Hepatocyte (in vitro differentiated cells): ENCODE results near the gene SH3PXD2B. TPM values are rescaled to one million over a fixed set of nuclear protein-coding genes. Genes with fewer than 3 reads are reported as not detected.
A peak's percentile ranks its signal among the peaks of the same experiment; 100 is the strongest.

Experiments
- DNase-seq: peaks from one replicate; pipeline ENCODE4 v3.0.0-alpha.2; 2016; ENCODE audit warnings: low spot score
- H2AFZ ChIP-seq: fragments of 200-600 bp; sonication (generic); 2 replicates; pipeline ENCODE4 v1.6.0; 2016; ENCODE audit warnings: antibody characterized with exemption, mild to moderate bottlenecking
- H3K27ac ChIP-seq: fragments of 200-600 bp; sonication (generic); 2 replicates; pipeline ENCODE4 v1.5.1; 2016; ENCODE audit warnings: mild to moderate bottlenecking
- H3K27me3 ChIP-seq: fragments of 200-600 bp; sonication (generic); 2 replicates; pipeline ENCODE4 v1.6.1; 2016
- H3K36me3 ChIP-seq: fragments of 200-600 bp; sonication (generic); replicated peaks from 2 replicates; pipeline ENCODE4 v1.5.1; 2016; ENCODE audit warnings: low read depth; ENCODE audit not compliant: insufficient read depth
- H3K4me1 ChIP-seq: fragments of 200-600 bp; sonication (generic); 2 replicates; pipeline ENCODE4 v1.5.1; 2016; ENCODE audit warnings: mild to moderate bottlenecking, moderate library complexity; ENCODE audit not compliant: insufficient read depth
- H3K4me2 ChIP-seq: fragments of 200-600 bp; sonication (generic); 2 replicates; pipeline ENCODE4 v1.6.0; 2016
- H3K4me3 ChIP-seq: fragments of 200-600 bp; sonication (generic); 2 replicates; pipeline ENCODE4 v1.5.1; 2016; ENCODE audit warnings: mild to moderate bottlenecking
- H3K79me2 ChIP-seq: fragments of 200-600 bp; sonication (generic); 2 replicates; pipeline ENCODE4 v1.6.0; 2017; ENCODE audit warnings: mild to moderate bottlenecking
- H3K9me2 ChIP-seq: fragments of 200-600 bp; sonication (generic); replicated peaks from 2 replicates; pipeline ENCODE4 v1.6.0; 2017; ENCODE audit warnings: mild to moderate bottlenecking; ENCODE audit not compliant: insufficient read depth
- H3K9me3 ChIP-seq: fragments of 200-600 bp; sonication (generic); 2 replicates; pipeline ENCODE4 v1.5.1; 2016; ENCODE audit warnings: low read depth, mild to moderate bottlenecking
- H4K20me1 ChIP-seq: fragments of 200-600 bp; sonication (generic); 2 replicates; pipeline ENCODE4 v1.6.0; 2016; ENCODE audit warnings: mild to moderate bottlenecking; ENCODE audit not compliant: insufficient read depth, poor library complexity, severe bottlenecking
- EZH2 ChIP-seq: fragments of 200-600 bp; sonication (generic); IDR thresholded peaks from 2 replicates; pipeline ENCODE4 v1.6.1; 2016; ENCODE audit warnings: antibody characterized with exemption, mild to moderate bottlenecking, borderline replicate concordance
- EZH2phosphoT487 ChIP-seq: fragments of 200-600 bp; sonication (generic); IDR thresholded peaks from one replicate; pipeline ENCODE4 v1.6.1; 2018; ENCODE audit warnings: antibody characterized with exemption, mild to moderate bottlenecking, low read depth, moderate library complexity; ENCODE audit not compliant: unreplicated experiment, severe bottlenecking
- WGBS: methylation state at CpG from one replicate; pipeline ENCODE4 v1.1.6; 2016; ENCODE audit warnings: low lambda C conversion rate; ENCODE audit errors: missing lambda C conversion rate; 5-methylcytosine and 5-hydroxymethylcytosine counted together
- polyA plus RNA-seq: library from polyadenylated mRNA; unstranded; fragments of >200 nt; fragmentation: Nextera tagmentation; extraction: Ambion mirVana; gene quantifications from 2 replicates; pipeline ENCODE4 v1.2.1, GENCODE V29; 2016
- total RNA-seq: library from RNA; depleted of rRNA; stranded (reverse); fragments of >200 nt; gene quantifications from 2 replicates; pipeline ENCODE4 v1.2.3, GENCODE V29; 2014
- TF ChIP-seq, protein P1 (sequence below): fragments of 200-600 bp; sonication (generic); IDR thresholded peaks from 2 replicates; pipeline ENCODE4 v1.5.1; 2016; ENCODE audit warnings: antibody characterized with exemption, mild to moderate bottlenecking; ENCODE audit not compliant: poor library complexity

The SH3PXD2B gene
- total and polyA plus RNA-seq, 2 experiments from 2014 or later, result 27.8 to 28.5 TPM

DNA sequence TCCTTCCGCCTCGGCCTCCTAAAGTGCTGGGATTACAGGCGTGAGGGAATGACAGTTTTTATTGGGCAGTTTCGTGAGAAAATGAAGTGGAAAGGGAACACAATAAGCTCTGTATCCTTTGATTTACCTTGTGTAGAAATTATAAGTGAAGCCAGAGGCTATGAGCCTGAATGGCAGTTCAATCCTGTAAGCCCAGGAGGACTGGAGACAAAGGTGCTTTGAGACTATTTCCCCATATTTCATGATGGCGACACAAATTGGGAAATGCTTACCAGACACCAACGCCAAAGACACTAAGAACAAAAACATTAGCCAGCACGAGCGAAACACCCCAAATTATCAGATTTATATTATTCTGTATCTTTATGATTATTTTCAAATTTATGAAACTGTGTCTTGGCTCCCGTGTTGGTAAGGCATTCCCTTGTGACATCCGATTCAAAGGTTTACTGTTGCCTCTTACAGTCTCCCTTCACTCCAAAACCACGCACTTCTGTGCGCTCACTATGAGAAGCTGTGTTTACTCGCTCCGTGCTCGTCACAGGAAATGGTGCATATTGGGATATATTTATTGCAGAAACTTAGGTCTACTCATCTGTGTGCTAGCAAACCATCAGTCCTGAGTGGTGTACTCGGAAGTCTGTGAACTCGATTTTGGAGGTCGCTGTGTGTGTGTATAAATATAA, 73.9 kb downstream of the SH3PXD2B start:
- Histone ChIP-seq H3K4me2 (no peak overlapping the region), H3K36me3 (no peaks in the 10 kb centered on the region), H3K79me2 (no peaks in the 10 kb centered on the region), H3K27ac (peak overlapping the region; percentile 66), H3K9me3 (no peaks in the 10 kb centered on the region), H3K4me3 (no peak overlapping the region), H2AFZ (no peak overlapping the region), H3K27me3 (no peaks in the 10 kb centered on the region), H4K20me1 (no peaks in the 10 kb centered on the region), H3K4me1 (peaks cover 10% of the 10 kb centered on the region), H3K9me2 (no peaks in the 10 kb centered on the region)
- DNase-seq, result no peak
- TF ChIP-seq EZH2phosphoT487 (no peak), EZH2 (no peak)
- TF ChIP-seq, protein P1, sequence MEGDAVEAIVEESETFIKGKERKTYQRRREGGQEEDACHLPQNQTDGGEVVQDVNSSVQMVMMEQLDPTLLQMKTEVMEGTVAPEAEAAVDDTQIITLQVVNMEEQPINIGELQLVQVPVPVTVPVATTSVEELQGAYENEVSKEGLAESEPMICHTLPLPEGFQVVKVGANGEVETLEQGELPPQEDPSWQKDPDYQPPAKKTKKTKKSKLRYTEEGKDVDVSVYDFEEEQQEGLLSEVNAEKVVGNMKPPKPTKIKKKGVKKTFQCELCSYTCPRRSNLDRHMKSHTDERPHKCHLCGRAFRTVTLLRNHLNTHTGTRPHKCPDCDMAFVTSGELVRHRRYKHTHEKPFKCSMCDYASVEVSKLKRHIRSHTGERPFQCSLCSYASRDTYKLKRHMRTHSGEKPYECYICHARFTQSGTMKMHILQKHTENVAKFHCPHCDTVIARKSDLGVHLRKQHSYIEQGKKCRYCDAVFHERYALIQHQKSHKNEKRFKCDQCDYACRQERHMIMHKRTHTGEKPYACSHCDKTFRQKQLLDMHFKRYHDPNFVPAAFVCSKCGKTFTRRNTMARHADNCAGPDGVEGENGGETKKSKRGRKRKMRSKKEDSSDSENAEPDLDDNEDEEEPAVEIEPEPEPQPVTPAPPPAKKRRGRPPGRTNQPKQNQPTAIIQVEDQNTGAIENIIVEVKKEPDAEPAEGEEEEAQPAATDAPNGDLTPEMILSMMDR, result no peak
- 84% methylated on average over 18 of the region's 18 CpGs for WGBS

DNA sequence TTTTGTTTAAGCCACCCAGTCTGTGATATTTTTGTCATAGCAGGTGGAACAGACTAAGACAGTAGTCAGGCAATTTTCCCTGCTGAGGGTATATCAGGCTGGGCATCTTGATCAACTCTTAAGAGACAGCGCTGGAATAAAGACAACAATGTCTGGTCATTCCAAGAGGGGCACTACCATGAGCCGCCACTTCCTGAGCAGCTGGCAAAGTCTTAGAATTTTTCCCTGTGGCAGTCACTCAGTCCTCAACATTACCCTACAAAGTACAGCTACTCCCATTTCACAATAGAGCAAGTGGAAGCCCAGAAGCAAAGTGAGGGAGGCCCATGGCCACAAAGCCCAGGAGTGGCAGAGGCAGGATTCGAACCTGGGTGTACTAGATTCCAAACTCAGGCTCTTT, 74.8 kb downstream of the SH3PXD2B start:
- no peak for DNase-seq
- H3K36me3 ChIP-seq, result no peaks in the 10 kb centered on the region
- no peaks in the 10 kb centered on the region for H3K9me3 ChIP-seq
- TF ChIP-seq, protein P1, result no peak
- no peak for TF ChIP-seq EZH2phosphoT487
- TF ChIP-seq EZH2, result no peak
- H4K20me1 ChIP-seq, result no peaks in the 10 kb centered on the region
- H3K27ac ChIP-seq, result no peak overlapping the region
- WGBS, result 100% methylated on average over 3 of the region's 3 CpGs
- no peaks in the 10 kb centered on the region for H3K79me2 ChIP-seq
- H3K27me3 ChIP-seq, result no peaks in the 10 kb centered on the region
- peaks cover 10% of the 10 kb centered on the region for H3K4me1 ChIP-seq
- H3K4me3 ChIP-seq, result no peak overlapping the region
- no peak overlapping the region for H3K4me2 ChIP-seq
- no peak overlapping the region for H2AFZ ChIP-seq
- H3K9me2 ChIP-seq, result no peaks in the 10 kb centered on the region

DNA sequence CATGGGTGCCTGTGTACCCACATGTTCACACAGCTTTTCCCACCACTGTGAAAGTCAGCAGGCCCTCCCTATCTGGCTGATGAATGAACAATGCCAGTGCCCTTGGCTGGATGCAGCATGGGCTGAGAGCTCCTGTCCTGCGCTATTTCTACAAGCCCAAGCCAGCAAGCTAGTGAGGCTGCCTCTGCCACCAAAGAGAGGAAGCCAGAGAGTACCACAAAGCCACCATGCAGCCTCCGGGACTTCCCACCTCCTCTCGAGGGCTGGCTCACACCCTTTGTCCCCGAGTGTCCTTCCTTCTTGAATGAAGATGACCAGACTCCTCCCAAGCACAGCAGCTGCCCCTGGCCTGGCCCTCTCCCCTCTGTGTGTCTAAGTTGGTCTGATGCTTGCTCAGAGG, 76.5 kb downstream of the SH3PXD2B start:
- Histone ChIP-seq H3K9me2 (no peaks in the 10 kb centered on the region), H4K20me1 (no peaks in the 10 kb centered on the region), H3K27ac (no peak overlapping the region), H3K4me3 (no peak overlapping the region), H3K36me3 (no peaks in the 10 kb centered on the region), H3K27me3 (no peaks in the 10 kb centered on the region), H3K9me3 (no peaks in the 10 kb centered on the region), H3K79me2 (no peaks in the 10 kb centered on the region), H2AFZ (no peak overlapping the region), H3K4me1 (peaks cover 4% of the 10 kb centered on the region), H3K4me2 (no peak overlapping the region)
- DNase-seq, result no peak
- TF ChIP-seq EZH2 (no peak), EZH2phosphoT487 (no peak)
- TF ChIP-seq, protein P1, result no peak
- WGBS, result 98% methylated on average over 4 of the region's 4 CpGs
